ENCODE data around the gene POLL. TPM values are rescaled to one million over a fixed set of nuclear protein-coding genes. Genes with fewer than 3 reads are reported as not detected.
"Not testable (repeated sequence)": the region's sequence is repeated elsewhere in the genome, so short reads cannot be mapped to it uniquely, and the experiment has no call there.

POLL gene
- total RNA-seq, 2 donors from 2014 or later: 23.3 to 33.9 TPM

GRCh38 chr10:101595591-101596433, 7.8 kb upstream of the POLL start:
- Histone ChIP-seq H3K4me3 (no peak overlapping the region), H3K4me1 (no peaks in the 10 kb centered on the region), H3K36me3 (no peaks in the 10 kb centered on the region), H3K27ac (no peak overlapping the region), H3K27me3 (no peaks in the 10 kb centered on the region), H3K9me3 (no peaks in the 10 kb centered on the region), H3K9ac (ENCODE audit: low read depth in 2 of 2, low read length in 2 of 2) (no peak overlapping the region)
- no peak for DNase-seq
- TF ChIP-seq CTCF (IDR thresholded peaks at IDR 0.05): no peak
- intact Hi-C loops (cut with DNase I): no loop called here

GRCh38 chr10:101593331-101593730, 5.3 kb upstream of the POLL start:
- H3K4me3 ChIP-seq; H3K27ac ChIP-seq; intact Hi-C loops (cut with DNase I); H3K4me1 ChIP-seq; H3K9me3 ChIP-seq; DNase-seq; H3K36me3 ChIP-seq; H3K27me3 ChIP-seq; H3K9ac ChIP-seq (ENCODE audit: low read depth in 2 of 2, low read length in 2 of 2): not testable (repeated sequence)

- TF ChIP-seq CTCF (IDR thresholded peaks at IDR 0.05): no peak
- Histone ChIP-seq H3K9me3 (no peaks in the 10 kb centered on the region), H3K4me3 (peak overlapping the region; percentile 95), H3K36me3 (no peaks in the 10 kb centered on the region), H3K27me3 (no peaks in the 10 kb centered on the region), H3K27ac (no peak overlapping the region), H3K9ac (ENCODE audit: low read depth in 2 of 2, low read length in 2 of 2) (peak overlapping the region in 1 of 2 donors; percentile 91), H3K4me1 (peaks cover 4% of the 10 kb centered on the region)
- no peak for DNase-seq
- intact Hi-C loops (cut with DNase I): loop anchor here (5.0 kb wide), 1 partner anchor 193 kb away; the partner anchor contains the start of gene NPM3
These were observed 822 bp upstream of the POLL start for GRCh38 chr10:101588879-101589278.

- intact Hi-C loops (cut with DNase I): loop anchor here (5.0 kb wide), 1 partner anchor 196 kb away; the partner anchor contains the start of gene NPM3
- Histone ChIP-seq H3K9ac (ENCODE audit: low read depth in 2 of 2, low read length in 2 of 2) (no peak overlapping the region), H3K36me3 (no peaks in the 10 kb centered on the region), H3K27me3 (no peaks in the 10 kb centered on the region), H3K4me3 (no peak overlapping the region), H3K9me3 (no peaks in the 10 kb centered on the region), H3K27ac (no peak overlapping the region), H3K4me1 (peaks cover 4% of the 10 kb centered on the region)
- TF ChIP-seq CTCF (IDR thresholded peaks at IDR 0.05): no peak
- no peak for DNase-seq
These were observed 2.2 kb downstream of the POLL start for GRCh38 chr10:101585841-101586240.

- TF ChIP-seq CTCF (IDR thresholded peaks at IDR 0.05): no peak
- no peaks in the 10 kb centered on the region for H3K9me3 ChIP-seq
- peaks cover 9% of the 10 kb centered on the region for H3K36me3 ChIP-seq
- H3K4me1 ChIP-seq: no peaks in the 10 kb centered on the region
- no peaks in the 10 kb centered on the region for H3K27me3 ChIP-seq
- H3K9ac ChIP-seq (ENCODE audit: low read depth in 2 of 2, low read length in 2 of 2): no peak overlapping the region
- intact Hi-C loops (cut with DNase I): no loop called here
- no peak overlapping the region for H3K27ac ChIP-seq
- no peak for DNase-seq
- no peak overlapping the region for H3K4me3 ChIP-seq
These were observed 7.3 kb downstream of the POLL start for GRCh38 chr10:101580486-101581399.
